Activated CD4-positive, alpha-beta memory T cell treated with anti-CD3 and anti-CD28 coated beads, Interleukin-2, amount 10 ng/mL, durations not matched to agents 7 days and 5 days (primary cell): ENCODE measurements around the gene ALG3. TPM values are rescaled to one million over a fixed set of nuclear protein-coding genes. Genes with fewer than 3 reads are reported as not detected.
"Not testable (repeated sequence)": the region's sequence is repeated elsewhere in the genome, so short reads cannot be mapped to it uniquely, and the experiment has no call there.

Experiments
- CTCF ChIA-PET: fragments of 350-600 bp; sonication (Branson Sonifier 250); formaldehyde crosslinking; loops from one replicate; lab custom pipeline; 2021; ENCODE audit warnings: antibody characterized with exemption, inconsistent platforms; lab: Charles Lee
- POLR2A ChIA-PET: fragments of 350-600 bp; sonication (Branson Sonifier 250); formaldehyde crosslinking; loops from one replicate; lab custom pipeline; 2021; ENCODE audit warnings: antibody characterized with exemption; lab: Charles Lee
- DNase-seq: peaks from one replicate; pipeline ENCODE4 v3.0.0-alpha.2; 2020
- H3K27ac Mint-ChIP-seq: one replicate; pipeline ENCODE4 v1.8.0; 2021; ENCODE audit warnings: mild to moderate bottlenecking, mixed read lengths
- H3K27me3 Mint-ChIP-seq: one replicate; pipeline ENCODE4 v1.8.0; 2021; ENCODE audit warnings: mixed read lengths
- H3K36me3 Mint-ChIP-seq: one replicate; pipeline ENCODE4 v1.8.0; 2021; ENCODE audit warnings: low read depth, mixed read lengths
- H3K4me1 Mint-ChIP-seq: one replicate; pipeline ENCODE4 v1.8.0; 2021; ENCODE audit warnings: mixed read lengths
- H3K4me3 Mint-ChIP-seq: one replicate; pipeline ENCODE4 v1.8.0; 2021; ENCODE audit warnings: mild to moderate bottlenecking, mixed read lengths
- H3K9me3 Mint-ChIP-seq: one replicate; pipeline ENCODE4 v1.8.0; 2021; ENCODE audit warnings: mixed read lengths
- total RNA-seq, 2 experiments: library from RNA; stranded (reverse); gene quantifications; one replicate each; pipeline ENCODE4 v1.2.3, GENCODE V29; 2021

Gene ALG3
- total RNA-seq, 2 experiments from 2014 or later, result 33.3 to 35.3 TPM

DNA sequence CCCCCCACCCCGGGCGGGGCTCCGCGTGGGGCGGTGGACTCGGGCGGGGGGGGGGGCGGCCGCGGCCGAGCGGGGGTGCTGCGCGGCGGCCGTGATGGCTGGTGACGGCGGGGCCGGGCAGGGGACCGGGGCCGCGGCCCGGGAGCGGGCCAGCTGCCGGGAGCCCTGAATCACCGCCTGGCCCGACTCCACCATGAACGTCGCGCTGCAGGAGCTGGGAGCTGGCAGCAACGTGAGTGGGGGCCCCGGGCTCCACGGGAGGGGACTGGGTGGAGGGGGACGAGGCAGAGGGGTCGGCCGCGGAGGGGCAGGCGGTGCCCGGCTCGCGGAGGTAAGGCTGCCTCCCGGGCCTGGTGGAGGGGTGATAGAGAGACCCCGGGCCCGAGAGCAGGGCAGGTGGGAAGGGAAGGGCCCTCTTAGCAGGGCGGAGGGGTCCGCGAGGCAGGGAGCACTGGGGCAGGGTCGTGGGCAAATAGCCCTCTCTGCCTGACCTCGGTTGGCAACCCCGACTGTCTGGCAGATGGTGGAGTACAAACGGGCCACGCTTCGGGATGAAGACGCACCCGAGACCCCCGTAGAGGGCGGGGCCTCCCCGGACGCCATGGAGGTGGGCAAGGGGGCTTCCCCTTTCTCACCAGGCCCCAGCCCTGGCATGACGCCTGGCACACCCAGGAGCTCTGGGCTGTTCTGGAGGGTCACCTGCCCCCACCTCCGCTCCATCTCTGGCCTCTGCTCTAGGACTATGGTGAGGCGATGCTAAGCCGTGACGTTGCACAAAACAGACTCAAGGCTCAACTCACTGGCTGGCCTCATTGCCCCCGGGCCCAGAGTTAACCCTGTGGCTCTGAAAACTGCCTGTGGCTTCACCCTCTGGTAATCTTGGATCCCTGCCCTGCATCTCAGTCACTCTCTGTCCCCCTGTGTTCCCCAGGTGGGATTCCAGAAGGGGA is 27.5 kb upstream of the ALG3 start, which contains the start of gene ECE2:
Gene ECE2, plus strand, starts transcription at position 62 of the 950 bp plus-strand sequence. Its CDS starts 132 bp downstream, at position 194.
- H3K4me1 Mint-ChIP-seq, result no peaks in the 10 kb centered on the region
- H3K27me3 Mint-ChIP-seq, result peaks cover 47% of the 10 kb centered on the region
- ChIA-PET CTCF (no interaction called here), POLR2A (no interaction called here)
- no peak within 1 kb of the TSS for H3K4me3 Mint-ChIP-seq
- H3K36me3 Mint-ChIP-seq, result no peaks in the 10 kb centered on the region
- H3K9me3 Mint-ChIP-seq, result no peaks in the 10 kb centered on the region
- DNase-seq, result no peak
- H3K27ac Mint-ChIP-seq, result no peak within 1 kb of the TSS

GRCh38 chr3:184275381-184275701 is 26.6 kb upstream of the ALG3 start:
- DNase-seq, result no peak
- Mint-ChIP-seq H3K4me3 (no peak overlapping the region), H3K36me3 (no peaks in the 10 kb centered on the region), H3K9me3 (no peaks in the 10 kb centered on the region), H3K27ac (no peak overlapping the region), H3K27me3 (peaks cover 47% of the 10 kb centered on the region), H3K4me1 (no peaks in the 10 kb centered on the region)
- POLR2A ChIA-PET, result no interaction called here
- CTCF ChIA-PET, result no interaction called here

DNA sequence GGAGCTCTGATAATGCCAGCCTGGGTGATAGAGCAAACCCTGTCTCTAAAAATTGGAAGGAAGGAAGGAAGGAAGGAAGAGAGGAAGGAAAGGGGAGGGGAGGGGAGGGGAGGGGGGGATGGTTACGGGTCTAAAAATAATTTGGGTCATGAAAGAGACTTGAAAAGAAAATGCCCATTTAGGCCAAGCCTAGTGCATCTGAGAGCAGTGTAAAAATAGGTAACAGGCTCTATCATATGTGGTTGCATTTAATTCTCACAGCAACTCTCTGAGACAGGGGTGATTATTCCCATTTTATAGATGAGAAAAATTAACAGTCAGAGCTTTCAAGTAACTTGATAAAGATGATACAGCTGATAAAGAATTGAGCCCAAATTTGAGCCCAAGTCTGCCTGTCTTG is 23.5 kb upstream of the ALG3 start:
- POLR2A ChIA-PET, result no interaction called here
- CTCF ChIA-PET, result no interaction called here
- Mint-ChIP-seq H3K27ac (no peak overlapping the region), H3K4me1 (no peaks in the 10 kb centered on the region), H3K9me3 (no peaks in the 10 kb centered on the region), H3K27me3 (peaks cover 33% of the 10 kb centered on the region), H3K4me3 (no peak overlapping the region), H3K36me3 (no peaks in the 10 kb centered on the region)
- DNase-seq, result no peak

DNA sequence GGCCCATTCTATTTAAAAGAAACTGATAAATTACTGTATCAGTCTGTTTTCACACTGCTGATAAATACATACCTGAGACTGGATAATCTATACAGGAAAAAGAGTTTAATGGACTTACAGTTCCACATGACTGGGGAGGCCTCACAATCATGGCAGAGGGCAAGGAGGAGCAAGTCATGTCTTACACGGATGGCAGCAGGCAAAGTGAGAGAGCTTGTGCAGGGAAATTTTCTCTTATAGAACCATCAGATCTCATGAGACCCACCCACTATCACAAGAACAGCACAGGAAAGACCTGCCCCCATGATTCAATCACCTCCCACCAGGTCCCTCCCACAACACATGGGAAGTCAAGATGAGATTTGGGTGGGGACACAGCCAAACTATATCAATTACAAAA is 18.5 kb upstream of the ALG3 start:
- H3K4me3 Mint-ChIP-seq, H3K36me3 Mint-ChIP-seq, H3K27ac Mint-ChIP-seq, H3K9me3 Mint-ChIP-seq, CTCF ChIA-PET, POLR2A ChIA-PET, H3K4me1 Mint-ChIP-seq, DNase-seq: not testable (repeated sequence)
- H3K27me3 Mint-ChIP-seq, result peaks cover 30% of the 10 kb centered on the region

- Mint-ChIP-seq H3K9me3 (no peaks in the 10 kb centered on the region), H3K36me3 (peaks cover 5% of the 10 kb centered on the region), H3K27ac (no peak overlapping the region), H3K4me3 (peak overlapping the region; percentile 68), H3K4me1 (peaks cover 21% of the 10 kb centered on the region), H3K27me3 (peaks cover 48% of the 10 kb centered on the region)
- DNase-seq, result no peak
- POLR2A ChIA-PET, result no interaction called here
- CTCF ChIA-PET, result interaction anchor here (1.2 to 1.3 kb wide), 2 partner anchors 16 to 35 kb away, joined by 3 to 4 read pairs; no protein-coding TSS in a partner anchor
Measured at GRCh38 chr3:184262764-184263179, 14.0 kb upstream of the ALG3 start.

DNA sequence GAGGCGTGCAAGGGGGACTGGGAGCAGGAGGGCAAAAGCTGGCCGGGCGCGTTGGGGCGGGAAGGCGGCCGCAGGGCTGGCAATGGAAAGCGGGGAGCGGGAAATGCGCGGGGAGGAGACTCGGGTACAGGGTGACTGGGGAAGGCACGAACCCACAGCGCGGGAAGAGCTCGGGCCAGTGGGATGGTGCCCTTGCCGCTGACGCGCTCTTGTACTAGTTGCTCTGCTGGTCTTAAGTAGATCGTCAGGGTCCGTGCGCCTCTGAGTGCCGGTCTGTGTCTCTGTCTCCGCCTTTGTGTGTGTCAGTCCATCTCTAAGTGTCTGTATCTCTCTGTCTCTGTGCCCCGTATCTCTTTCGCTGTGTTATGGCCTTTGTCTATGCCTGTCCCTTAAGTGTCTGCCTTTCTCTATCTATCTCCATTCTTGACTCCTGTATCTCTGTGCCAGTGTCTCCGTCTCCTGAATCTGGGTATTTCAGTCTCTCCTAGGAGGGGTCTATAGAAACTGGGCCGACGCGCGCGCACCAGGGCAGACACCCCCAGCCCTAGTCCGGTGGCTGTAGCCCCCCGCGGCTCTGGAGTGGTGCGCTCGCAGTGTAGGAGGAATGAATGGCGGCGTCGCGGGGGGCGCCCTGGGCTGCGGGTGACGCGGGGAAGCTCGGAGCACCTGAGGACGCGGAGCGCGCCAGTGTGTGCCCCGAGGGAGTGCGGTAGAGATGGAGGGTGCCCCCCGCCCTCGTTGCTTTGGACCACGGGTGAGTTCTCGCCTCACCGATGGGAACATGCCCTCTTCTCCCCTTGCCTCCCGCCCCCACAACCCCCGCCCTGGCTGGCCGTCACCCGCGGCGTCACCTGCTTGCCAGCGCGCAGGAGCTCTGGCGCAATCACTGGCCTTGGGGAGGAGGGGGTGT is 13.3 kb upstream of the ALG3 start:
- POLR2A ChIA-PET, result interaction anchor here (2.7 kb wide), 1 partner anchor 12 kb away, joined by 10 read pairs; the partner anchor contains the start of gene EEF1AKMT4
- no peak for DNase-seq
- Mint-ChIP-seq H3K4me3 (peak overlapping the region; percentile 77), H3K9me3 (no peaks in the 10 kb centered on the region), H3K36me3 (peaks cover 5% of the 10 kb centered on the region), H3K27me3 (peaks cover 42% of the 10 kb centered on the region), H3K4me1 (peaks cover 21% of the 10 kb centered on the region), H3K27ac (no peak overlapping the region)
- CTCF ChIA-PET, result interaction anchor here (1.2 to 1.3 kb wide), 2 partner anchors 15 to 34 kb away, joined by 3 to 4 read pairs; no protein-coding TSS in a partner anchor

GRCh38 chr3:184261270-184261853 is 12.6 kb upstream of the ALG3 start, which contains the start of gene CAMK2N2:
CAMK2N2 (minus strand) TSS chr3:184261553; CDS start chr3:184261285, 268 bp downstream.
- Mint-ChIP-seq H3K9me3 (no peaks in the 10 kb centered on the region), H3K4me1 (peaks cover 21% of the 10 kb centered on the region), H3K36me3 (peaks cover 5% of the 10 kb centered on the region), H3K27ac (no peak within 1 kb of the TSS), H3K4me3 (peak within 1 kb of the TSS; percentile 77), H3K27me3 (peaks cover 41% of the 10 kb centered on the region)
- ChIA-PET CTCF (interaction anchor here (1.3 kb wide), 1 partner anchor 15 kb away, joined by 3 read pairs; no protein-coding TSS in a partner anchor), POLR2A (interaction anchor here (1.6 to 2.7 kb wide), 2 partner anchors 11 to 376 kb away, joined by 5 to 10 read pairs; partner anchors contain the start of gene EEF1AKMT4)
- peak; percentile 59 for DNase-seq

GRCh38 chr3:184260724-184261269 is 12.0 kb upstream of the ALG3 start:
- peaks cover 21% of the 10 kb centered on the region for H3K4me1 Mint-ChIP-seq
- ChIA-PET POLR2A (interaction anchor here (1.6 to 2.7 kb wide), 2 partner anchors 11 to 375 kb away, joined by 5 to 10 read pairs; partner anchors contain the start of gene EEF1AKMT4), CTCF (interaction anchor here (1.5 kb wide), 1 partner anchor 11 kb away, joined by 6 read pairs; the partner anchor contains the start of gene EEF1AKMT4)
- H3K27ac Mint-ChIP-seq, result no peak overlapping the region
- H3K36me3 Mint-ChIP-seq, result peaks cover 5% of the 10 kb centered on the region
- H3K9me3 Mint-ChIP-seq, result no peaks in the 10 kb centered on the region
- H3K4me3 Mint-ChIP-seq, result peak overlapping the region; percentile 62
- H3K27me3 Mint-ChIP-seq, result peaks cover 41% of the 10 kb centered on the region
- DNase-seq, result no peak

DNA sequence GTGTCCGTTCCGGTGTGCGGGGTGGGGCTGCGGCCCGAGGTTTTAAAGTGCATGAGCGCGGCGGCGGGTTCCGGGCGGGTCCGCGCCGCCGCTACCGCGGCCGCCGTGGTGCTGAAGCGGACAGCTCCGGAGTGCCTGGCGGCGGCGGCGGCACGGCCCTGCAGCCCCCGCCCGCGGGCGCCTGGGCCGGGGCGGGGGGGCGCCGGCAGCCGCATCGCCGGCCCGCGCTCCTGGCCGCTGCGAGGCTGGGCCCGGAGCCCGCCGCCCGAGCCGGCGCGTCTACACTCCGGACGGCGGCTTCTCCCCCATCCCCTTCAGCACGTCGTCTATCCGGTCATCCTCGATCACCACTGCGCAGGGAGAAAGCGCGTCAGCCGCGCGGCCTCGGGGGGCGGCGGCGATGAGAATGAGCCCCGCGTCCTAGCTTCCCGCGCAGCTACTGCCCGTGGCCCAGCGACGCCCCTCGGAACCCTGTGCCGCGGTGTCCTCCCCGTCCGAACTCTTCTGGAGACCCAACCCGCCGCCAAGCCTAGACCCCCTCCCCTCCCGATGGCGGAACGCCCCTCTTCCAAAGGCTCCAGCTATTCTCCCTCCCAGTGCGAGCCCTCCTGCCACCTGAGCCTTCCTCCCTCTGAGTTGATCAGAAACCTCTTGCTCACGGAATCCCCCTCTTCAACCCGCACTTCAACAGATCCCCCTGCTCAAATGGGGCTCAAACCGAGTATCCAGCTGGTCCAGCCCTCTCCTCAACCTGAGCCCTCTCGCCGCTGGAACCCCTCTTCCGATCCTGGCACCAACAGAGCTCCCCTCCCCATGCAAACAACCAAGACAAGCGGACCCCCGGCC is 11.3 kb upstream of the ALG3 start:
- H3K36me3 Mint-ChIP-seq, result peaks cover 5% of the 10 kb centered on the region
- peak; percentile 43 for DNase-seq
- no peak overlapping the region for H3K27ac Mint-ChIP-seq
- peak overlapping the region; percentile 62 for H3K4me3 Mint-ChIP-seq
- ChIA-PET CTCF (interaction anchor here (1.5 kb wide), 1 partner anchor 10 kb away, joined by 6 read pairs; the partner anchor contains the start of gene EEF1AKMT4), POLR2A (interaction anchor here (1.0 to 2.7 kb wide), 3 partner anchors 10 to 375 kb away, joined by 3 to 10 read pairs (median 5); partner anchors contain the start of gene EEF1AKMT4)
- H3K9me3 Mint-ChIP-seq, result no peaks in the 10 kb centered on the region
- H3K27me3 Mint-ChIP-seq, result peaks cover 39% of the 10 kb centered on the region
- peaks cover 25% of the 10 kb centered on the region for H3K4me1 Mint-ChIP-seq

DNA sequence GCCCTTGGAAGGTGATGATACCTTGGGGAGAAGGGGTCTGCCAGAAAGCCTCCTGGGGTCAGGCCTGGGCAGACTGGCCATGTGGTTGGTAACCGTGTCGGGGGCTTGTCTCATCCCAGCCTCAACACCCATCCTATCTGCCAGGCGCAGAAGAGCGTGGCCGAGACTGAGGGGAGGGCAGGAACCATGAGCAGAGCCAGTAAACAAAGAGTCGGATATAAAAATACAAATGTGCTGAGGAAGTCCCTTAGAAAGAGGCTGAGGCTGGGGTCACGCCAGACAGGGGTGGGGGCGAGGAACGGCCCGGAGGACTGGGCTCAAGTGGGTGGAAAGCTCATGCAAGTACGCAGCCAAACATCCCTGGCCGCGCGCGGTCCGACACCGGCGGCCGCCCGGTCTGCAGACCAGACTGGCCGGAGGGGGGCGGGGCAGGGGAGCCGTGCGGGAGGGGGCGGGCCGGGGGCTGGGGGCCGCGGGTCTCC is 10.7 kb upstream of the ALG3 start:
- ChIA-PET CTCF (interaction anchor here (1.5 kb wide), 1 partner anchor 9 kb away, joined by 6 read pairs; the partner anchor contains the start of gene EEF1AKMT4), POLR2A (interaction anchor here (1.0 to 2.7 kb wide), 2 partner anchors 9 to 19 kb away, joined by 3 to 10 read pairs; partner anchors contain the start of gene EEF1AKMT4)
- peaks cover 25% of the 10 kb centered on the region for H3K4me1 Mint-ChIP-seq
- no peaks in the 10 kb centered on the region for H3K9me3 Mint-ChIP-seq
- no peak for DNase-seq
- H3K4me3 Mint-ChIP-seq, result peak overlapping the region; percentile 34
- H3K27ac Mint-ChIP-seq, result no peak overlapping the region
- H3K36me3 Mint-ChIP-seq, result peaks cover 5% of the 10 kb centered on the region
- peaks cover 33% of the 10 kb centered on the region for H3K27me3 Mint-ChIP-seq

DNA sequence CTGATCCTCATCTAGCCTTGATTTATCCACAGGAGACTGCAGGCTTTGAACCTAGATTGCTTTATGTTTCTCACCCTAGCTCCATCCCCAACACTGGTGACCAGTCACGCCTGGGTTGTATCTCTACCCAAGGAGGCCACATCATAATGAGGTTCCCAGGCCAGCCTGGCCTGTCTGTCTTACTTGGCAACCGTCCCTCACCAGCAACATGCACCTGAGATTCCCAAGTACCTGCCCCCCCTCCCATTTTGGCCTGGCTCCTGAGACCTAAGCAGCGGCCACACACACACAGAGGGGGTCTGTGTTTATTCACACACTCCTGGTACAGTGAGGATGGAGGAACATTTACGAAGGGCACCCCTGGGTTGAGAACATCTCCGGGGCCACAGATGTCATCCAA is 10.2 kb upstream of the ALG3 start:
- H3K36me3 Mint-ChIP-seq, result peaks cover 5% of the 10 kb centered on the region
- peaks cover 25% of the 10 kb centered on the region for H3K4me1 Mint-ChIP-seq
- no peak overlapping the region for H3K27ac Mint-ChIP-seq
- peaks cover 33% of the 10 kb centered on the region for H3K27me3 Mint-ChIP-seq
- H3K4me3 Mint-ChIP-seq, result no peak overlapping the region
- no peak for DNase-seq
- no peaks in the 10 kb centered on the region for H3K9me3 Mint-ChIP-seq
- ChIA-PET CTCF (no interaction called here), POLR2A (no interaction called here)
